Fibroblast of skin of left biceps (primary cell): ENCODE results near the gene CEACAM21.

Source experiments
- DNase-seq, 2 experiments: peaks; one replicate each; pipeline ENCODE4 v3.0.0-alpha.2; 2013; ENCODE audit warnings: low read depth in 2 of 2

Gene CEACAM21

DNA sequence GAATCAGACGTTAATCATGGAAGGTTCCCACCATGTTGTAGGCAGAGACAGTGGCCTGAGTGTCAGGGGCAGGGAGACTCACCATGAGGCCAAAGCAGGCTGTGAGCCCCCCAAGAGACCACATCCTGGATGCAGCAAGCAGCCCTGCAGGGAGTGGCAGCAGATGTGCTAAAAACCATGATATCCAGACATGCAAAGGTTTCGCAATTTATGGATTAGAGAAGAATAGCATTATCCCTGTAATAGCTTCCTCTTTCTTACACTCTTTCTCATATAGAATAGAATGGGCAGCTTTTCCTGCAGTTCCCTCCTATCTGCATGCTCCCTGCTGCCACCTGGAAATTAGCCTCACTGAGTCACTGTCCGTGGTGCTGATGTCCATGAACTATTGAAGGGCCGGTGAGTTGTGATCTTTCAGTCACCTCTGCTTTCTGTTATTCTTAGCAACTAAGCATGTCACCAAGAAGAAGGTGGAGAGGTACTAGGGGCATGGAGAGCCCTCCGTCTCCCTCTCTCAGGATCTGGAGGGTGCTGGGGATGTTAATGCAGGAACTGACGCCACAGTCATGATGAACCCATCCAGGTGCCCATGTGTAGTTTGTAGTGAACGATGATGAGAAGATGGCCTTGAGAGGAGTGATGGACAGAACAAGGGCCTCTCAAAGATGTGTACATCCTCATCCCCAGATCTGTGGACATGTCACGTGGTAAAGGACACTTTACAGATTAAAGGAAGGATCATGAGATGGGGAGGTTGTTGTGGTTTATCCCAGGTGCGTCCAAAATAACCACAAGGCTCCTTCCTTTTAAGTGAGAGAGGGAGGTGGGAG lies 41.0 kb downstream of the CEACAM21 start:
- DNase-seq, result no peak

- DNase-seq, result no peak
These were observed 42.2 kb downstream of the CEACAM21 start for GRCh38 chr19:41617941-41618730.

- no peak for DNase-seq
These were observed 43.1 kb downstream of the CEACAM21 start for GRCh38 chr19:41619018-41619556.

DNA sequence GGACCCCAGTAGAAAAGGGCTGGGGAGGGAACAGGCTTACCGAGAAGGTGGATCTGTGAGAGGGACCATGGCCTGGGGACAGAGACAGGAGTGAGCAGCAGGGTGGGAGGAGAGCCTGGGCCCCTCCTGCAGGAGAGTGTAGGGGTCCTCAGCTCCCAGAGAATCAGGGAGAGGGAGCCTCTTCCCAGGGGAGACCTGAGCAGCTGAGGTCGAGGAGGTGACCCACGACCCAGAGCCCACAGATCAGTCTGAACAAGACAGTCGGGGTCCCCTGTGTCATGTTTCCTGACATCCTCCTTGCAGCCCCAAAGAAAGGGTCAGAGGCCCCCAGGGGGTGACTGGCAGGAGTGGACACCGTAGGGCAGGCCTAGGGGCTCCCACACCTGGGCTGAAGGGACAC lies 44.2 kb downstream of the CEACAM21 start:
- DNase-seq, result no peak

GRCh38 chr19:41621226-41621625 lies 45.3 kb downstream of the CEACAM21 start:
- no peak for DNase-seq

GRCh38 chr19:41621654-41622053 lies 45.7 kb downstream of the CEACAM21 start:
- no peak for DNase-seq

DNA sequence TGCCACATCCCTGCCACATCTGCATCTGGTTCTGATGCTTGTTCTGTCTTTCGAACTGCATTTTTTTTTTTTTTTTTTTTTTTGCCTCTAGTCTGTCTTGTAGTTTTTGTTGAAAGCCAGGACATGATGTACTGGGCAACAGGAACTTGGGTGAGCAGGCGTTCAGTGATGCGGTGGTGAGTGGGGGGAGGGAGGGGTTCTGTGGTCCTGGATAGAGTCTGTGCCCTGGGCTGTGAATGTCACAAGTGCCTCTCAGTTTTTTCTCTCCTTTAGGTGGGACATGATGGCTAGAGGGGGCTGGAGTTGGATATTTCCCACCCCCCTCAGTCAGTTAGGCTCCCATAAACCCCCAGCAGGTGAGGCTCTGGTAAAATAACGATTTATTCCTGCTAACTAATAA lies 47.4 kb downstream of the CEACAM21 start:
- no peak for DNase-seq

- DNase-seq, result no peak
These were observed 48.5 kb downstream of the CEACAM21 start for GRCh38 chr19:41624515-41624914.

DNA sequence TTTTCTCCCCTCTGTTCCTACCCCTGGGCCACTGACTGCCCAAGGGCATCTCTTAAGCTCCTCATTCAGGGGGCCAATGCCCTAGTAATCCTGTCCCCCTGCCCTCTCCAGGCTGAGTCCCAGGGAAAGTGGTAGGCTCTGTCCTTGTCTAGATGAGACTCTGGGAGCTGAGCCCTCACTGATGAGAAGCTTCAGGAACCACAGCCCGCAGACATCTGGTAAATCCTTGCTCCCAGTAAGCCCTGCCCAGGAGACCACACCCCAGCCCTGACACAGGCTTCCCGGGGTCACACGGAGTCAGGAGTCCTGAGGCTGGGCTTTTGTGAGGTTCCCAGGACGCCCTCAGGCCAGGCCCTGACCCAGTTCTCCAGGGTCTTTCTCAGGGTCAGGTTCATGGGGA lies 49.0 kb downstream of the CEACAM21 start:
- DNase-seq, result no peak

DNA sequence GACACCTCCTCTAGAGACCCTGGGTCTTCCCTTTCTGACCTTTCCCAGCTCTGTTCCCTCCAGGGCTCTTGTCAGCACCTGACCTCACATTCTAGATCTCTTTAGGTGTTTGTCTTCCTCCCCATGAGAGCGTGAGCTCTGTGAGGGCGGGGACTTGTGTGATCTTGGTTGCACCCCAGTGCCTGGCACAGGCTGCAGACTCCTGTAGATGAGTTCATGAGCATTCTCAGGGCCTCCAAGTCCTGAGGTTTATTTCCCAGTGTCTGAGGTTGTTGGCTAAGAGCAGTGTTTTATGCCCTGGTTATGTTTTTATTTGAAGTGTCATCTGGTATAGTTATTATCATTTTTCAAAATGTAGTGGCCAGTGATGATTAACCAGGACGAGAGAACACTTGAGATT lies 50.3 kb downstream of the CEACAM21 start:
- DNase-seq, result no peak

GRCh38 chr19:41626877-41627276 lies 50.9 kb downstream of the CEACAM21 start, which contains the start of gene CEACAM4:
TSS of gene CEACAM4 (minus strand) at chr19:41627074. CDS start at chr19:41626963, 111 bp downstream.
- no peak for DNase-seq

GRCh38 chr19:41627966-41628675 lies 52.2 kb downstream of the CEACAM21 start:
- DNase-seq, result no peak
